Measurements from ENCODE around the gene CSNK1E. TPM values are rescaled to one million over a fixed set of nuclear protein-coding genes. Genes with fewer than 3 reads are reported as not detected.

Gene CSNK1E
- total RNA-seq, 1 donor from 2014 or later: 208 TPM

- no peaks in the 10 kb centered on the region for H3K36me3 ChIP-seq (ENCODE audit: control insufficient read depth, insufficient read depth, low read length)
- no peak for DNase-seq (ENCODE audit: low read depth)
- TF ChIP-seq CTCF (IDR thresholded peaks at IDR 0.05; ENCODE audit: insufficient read depth, low read length, poor library complexity, severe bottlenecking): no peak
- no peaks in the 10 kb centered on the region for H3K27me3 ChIP-seq (ENCODE audit: control insufficient read depth, insufficient read depth, low read length)
- no peak overlapping the region for H3K4me3 ChIP-seq (ENCODE audit: low read depth, low read length)
These were observed 1.9 kb upstream of the CSNK1E start for GRCh38 chr22:38318792-38319773.

GRCh38 chr22:38317995-38318715 lies 922 bp upstream of the CSNK1E start:
- H3K4me3 ChIP-seq (ENCODE audit: low read depth, low read length): no peak overlapping the region
- H3K36me3 ChIP-seq (ENCODE audit: control insufficient read depth, insufficient read depth, low read length): no peaks in the 10 kb centered on the region
- no peak for TF ChIP-seq CTCF (IDR thresholded peaks at IDR 0.05; ENCODE audit: insufficient read depth, low read length, poor library complexity, severe bottlenecking)
- no peaks in the 10 kb centered on the region for H3K27me3 ChIP-seq (ENCODE audit: control insufficient read depth, insufficient read depth, low read length)
- peak; percentile 78 for DNase-seq (ENCODE audit: low read depth)

- Histone ChIP-seq H3K4me3 (ENCODE audit: low read depth, low read length) (peak overlapping the region; percentile 84), H3K27me3 (ENCODE audit: control insufficient read depth, insufficient read depth, low read length) (no peaks in the 10 kb centered on the region), H3K36me3 (ENCODE audit: control insufficient read depth, insufficient read depth, low read length) (peaks cover 5% of the 10 kb centered on the region)
- no peak for TF ChIP-seq CTCF (IDR thresholded peaks at IDR 0.05; ENCODE audit: insufficient read depth, low read length, poor library complexity, severe bottlenecking)
- no peak for DNase-seq (ENCODE audit: low read depth)
These were observed 690 bp downstream of the CSNK1E start for GRCh38 chr22:38316364-38317121.

GRCh38 chr22:38315823-38316363 lies 1.3 kb downstream of the CSNK1E start:
- Histone ChIP-seq H3K36me3 (ENCODE audit: control insufficient read depth, insufficient read depth, low read length) (peaks cover 6% of the 10 kb centered on the region), H3K27me3 (ENCODE audit: control insufficient read depth, insufficient read depth, low read length) (no peaks in the 10 kb centered on the region), H3K4me3 (ENCODE audit: low read depth, low read length) (peak overlapping the region; percentile 84)
- DNase-seq (ENCODE audit: low read depth): no peak
- TF ChIP-seq CTCF (IDR thresholded peaks at IDR 0.05; ENCODE audit: insufficient read depth, low read length, poor library complexity, severe bottlenecking): no peak

- Histone ChIP-seq H3K4me3 (ENCODE audit: low read depth, low read length) (peak overlapping the region; percentile 84), H3K36me3 (ENCODE audit: control insufficient read depth, insufficient read depth, low read length) (peaks cover 6% of the 10 kb centered on the region), H3K27me3 (ENCODE audit: control insufficient read depth, insufficient read depth, low read length) (no peaks in the 10 kb centered on the region)
- TF ChIP-seq CTCF (IDR thresholded peaks at IDR 0.05; ENCODE audit: insufficient read depth, low read length, poor library complexity, severe bottlenecking): no peak
- DNase-seq (ENCODE audit: low read depth): no peak
These were observed 2.1 kb downstream of the CSNK1E start for GRCh38 chr22:38314933-38315822.

All from kidney epithelial cell (primary cell).